ENCODE measurements around the gene GP9. TPM values are rescaled to one million over a fixed set of nuclear protein-coding genes. Genes with fewer than 3 reads are reported as not detected.

The GP9 gene
- total RNA-seq, 1 experiment from 2014 or later = not detected

GRCh38 chr3:129031476-129032215 lies 28.9 kb upstream of the GP9 start:
- Histone ChIP-seq H3F3A (ENCODE audit: insufficient read depth, low read depth) (no peaks in the 10 kb centered on the region), H3K27me3 (ENCODE audit: insufficient read depth, low read depth) (no peaks in the 10 kb centered on the region), H3K4me3 (no peak overlapping the region), H3K9me2 (ENCODE audit: insufficient read depth) (no peaks in the 10 kb centered on the region), H3K79me2 (ENCODE audit: low read depth) (no peaks in the 10 kb centered on the region), H3K36me3 (ENCODE audit: low read depth) (no peaks in the 10 kb centered on the region), H3K9me3 (ENCODE audit: insufficient read depth, low read depth) (no peaks in the 10 kb centered on the region), H4K20me1 (ENCODE audit: insufficient read depth) (no peaks in the 10 kb centered on the region), H2AFZ (no peak overlapping the region), H3K4me2 (no peak overlapping the region), H3K27ac (no peak overlapping the region), H3K4me1 (replicated peaks; ENCODE audit: insufficient read depth) (0 out of 2 replicates have a peak, but pooled peaks cover 2% of the 10 kb centered on the region)
- intact Hi-C loops (cut with micrococcal nuclease; ENCODE audit: unreplicated experiment) = no loop called here
- no peak for DNase-seq
- ChIA-PET CTCF (no interaction called here), POLR2A (ENCODE audit: unreplicated experiment) (interaction anchor here (0.5 kb wide), 1 partner anchor 18 kb away, joined by 5 read pairs; no protein-coding TSS in a partner anchor)
- BruUV-seq (replicated peaks) = no TSS peak
- no peak for TF ChIP-seq CTCF (conservative IDR thresholded peaks at IDR 0.05)
- TF ChIP-seq EZH2 (IDR thresholded peaks at IDR 0.05; ENCODE audit: low read depth) = no peak

- no peak for TF ChIP-seq CTCF (conservative IDR thresholded peaks at IDR 0.05)
- no peak for TF ChIP-seq EZH2 (IDR thresholded peaks at IDR 0.05; ENCODE audit: low read depth)
- Histone ChIP-seq H3F3A (ENCODE audit: insufficient read depth, low read depth) (no peaks in the 10 kb centered on the region), H3K4me3 (no peak overlapping the region), H3K27me3 (ENCODE audit: insufficient read depth, low read depth) (no peaks in the 10 kb centered on the region), H4K20me1 (ENCODE audit: insufficient read depth) (no peaks in the 10 kb centered on the region), H3K27ac (no peak overlapping the region), H3K9me2 (ENCODE audit: insufficient read depth) (no peaks in the 10 kb centered on the region), H3K36me3 (ENCODE audit: low read depth) (no peaks in the 10 kb centered on the region), H3K79me2 (ENCODE audit: low read depth) (no peaks in the 10 kb centered on the region), H3K4me1 (replicated peaks; ENCODE audit: insufficient read depth) (no peaks in the 10 kb centered on the region), H3K4me2 (no peak overlapping the region), H3K9me3 (ENCODE audit: insufficient read depth, low read depth) (no peaks in the 10 kb centered on the region), H2AFZ (no peak overlapping the region)
- CTCF ChIA-PET = no interaction called here
- no TSS peak for BruUV-seq (replicated peaks)
- POLR2A ChIA-PET (ENCODE audit: unreplicated experiment) = interaction anchor here (0.5 kb wide), 1 partner anchor 347 kb away, joined by 3 read pairs; no protein-coding TSS in a partner anchor
- intact Hi-C loops (cut with micrococcal nuclease; ENCODE audit: unreplicated experiment) = no loop called here
- DNase-seq = no peak
Observed at GRCh38 chr3:129032716-129033115, 27.9 kb upstream of the GP9 start.

GRCh38 chr3:129033151-129033550 lies 27.4 kb upstream of the GP9 start:
- no peak for DNase-seq
- Histone ChIP-seq H3K79me2 (ENCODE audit: low read depth) (no peaks in the 10 kb centered on the region), H3K9me2 (ENCODE audit: insufficient read depth) (no peaks in the 10 kb centered on the region), H3K36me3 (ENCODE audit: low read depth) (no peaks in the 10 kb centered on the region), H3F3A (ENCODE audit: insufficient read depth, low read depth) (no peaks in the 10 kb centered on the region), H3K4me3 (no peak overlapping the region), H3K9me3 (ENCODE audit: insufficient read depth, low read depth) (no peaks in the 10 kb centered on the region), H3K4me1 (replicated peaks; ENCODE audit: insufficient read depth) (no peaks in the 10 kb centered on the region), H3K27me3 (ENCODE audit: insufficient read depth, low read depth) (no peaks in the 10 kb centered on the region; the same call in 1 of the 2 replicates), H4K20me1 (ENCODE audit: insufficient read depth) (no peaks in the 10 kb centered on the region), H3K4me2 (no peak overlapping the region), H3K27ac (no peak overlapping the region), H2AFZ (no peak overlapping the region)
- BruUV-seq (replicated peaks) = no TSS peak
- ChIA-PET POLR2A (ENCODE audit: unreplicated experiment) (no interaction called here), CTCF (no interaction called here)
- intact Hi-C loops (cut with micrococcal nuclease; ENCODE audit: unreplicated experiment) = no loop called here
- TF ChIP-seq CTCF (conservative IDR thresholded peaks at IDR 0.05) (no peak), EZH2 (IDR thresholded peaks at IDR 0.05; ENCODE audit: low read depth) (no peak)
